MM.1S (cell line): ENCODE data around the gene CST8.

ENCODE experiments used
- DNase-seq: peaks from one replicate; pipeline ENCODE4 v3.0.0-alpha.2; 2015
- H2AFZ ChIP-seq: fragments of 300-600 bp; sonication (generic); 2 replicates; pipeline ENCODE4 v1.6.0; 2016; ENCODE audit warnings: antibody characterized with exemption, low read length
- H3F3A ChIP-seq: fragments of 300-600 bp; sonication (generic); 2 replicates; pipeline ENCODE4 v1.6.1; 2016; ENCODE audit warnings: mild to moderate bottlenecking, antibody characterized with exemption, low read length, moderate library complexity, mixed read lengths; ENCODE audit not compliant: insufficient read depth
- H3K27ac ChIP-seq: fragments of 300-600 bp; sonication (generic); 2 replicates; pipeline ENCODE4 v1.5.1; 2016; ENCODE audit warnings: mild to moderate bottlenecking, low read length
- H3K27me3 ChIP-seq: fragments of 300-600 bp; sonication (generic); replicated peaks from 2 replicates; pipeline ENCODE4 v1.6.0; 2016; ENCODE audit warnings: low read length; ENCODE audit not compliant: insufficient read depth
- H3K36me3 ChIP-seq: fragments of 300-600 bp; sonication (generic); replicated peaks from 2 replicates; pipeline ENCODE4 v1.6.1; 2016; ENCODE audit warnings: mild to moderate bottlenecking, low read length, mixed read lengths; ENCODE audit not compliant: insufficient read depth
- H3K4me1 ChIP-seq: fragments of 300-600 bp; sonication (generic); 2 replicates; pipeline ENCODE4 v1.6.1; 2016; ENCODE audit warnings: low read length, mixed read lengths
- H3K4me2 ChIP-seq: fragments of 300-600 bp; sonication (generic); 2 replicates; pipeline ENCODE4 v1.6.0; 2016; ENCODE audit warnings: low read depth, low read length
- H3K4me3 ChIP-seq: fragments of 300-600 bp; sonication (generic); 2 replicates; pipeline ENCODE4 v1.5.1; 2016; ENCODE audit warnings: low read length, mixed read lengths
- H3K79me2 ChIP-seq: fragments of 300-600 bp; sonication (generic); 2 replicates; pipeline ENCODE4 v1.6.1; 2016; ENCODE audit warnings: mixed run types, low read length, mixed read lengths
- H3K9ac ChIP-seq: fragments of 300-600 bp; sonication (generic); 2 replicates; pipeline ENCODE4 v1.6.1; 2016; ENCODE audit warnings: low read length, mixed read lengths
- H3K9me2 ChIP-seq: fragments of 300-600 bp; sonication (generic); replicated peaks from 2 replicates; pipeline ENCODE4 v1.6.1; 2016; ENCODE audit warnings: mild to moderate bottlenecking, low read length, mixed read lengths; ENCODE audit not compliant: insufficient read depth
- H3K9me3 ChIP-seq: fragments of 300-600 bp; sonication (generic); replicated peaks from 2 replicates; pipeline ENCODE4 v1.6.1; 2016; ENCODE audit warnings: mild to moderate bottlenecking, low read length, mixed read lengths; ENCODE audit not compliant: insufficient read depth
- H4K20me1 ChIP-seq: fragments of 300-600 bp; sonication (generic); 2 replicates; pipeline ENCODE4 v1.6.1; 2016; ENCODE audit warnings: mild to moderate bottlenecking, low read length, moderate library complexity, mixed read lengths; ENCODE audit not compliant: insufficient read depth
- EZH2 ChIP-seq: fragments of 300-600 bp; sonication (generic); optimal IDR thresholded peaks from 2 replicates; pipeline ENCODE3; 2017; ENCODE audit warnings: low read depth, mild to moderate bottlenecking, antibody characterized with exemption, low read length, mixed read lengths
- EZH2phosphoT487 ChIP-seq: fragments of 300-600 bp; sonication (generic); IDR thresholded peaks from 2 replicates; pipeline ENCODE4 v1.6.1; 2018; ENCODE audit warnings: antibody characterized with exemption, low read length
- TF ChIP-seq, protein P1 (sequence below): fragments of 300-600 bp; sonication (generic); IDR thresholded peaks from 2 replicates; pipeline ENCODE4 v1.5.1; 2016; ENCODE audit warnings: antibody characterized with exemption, low read length, mixed read lengths

Gene CST8

DNA sequence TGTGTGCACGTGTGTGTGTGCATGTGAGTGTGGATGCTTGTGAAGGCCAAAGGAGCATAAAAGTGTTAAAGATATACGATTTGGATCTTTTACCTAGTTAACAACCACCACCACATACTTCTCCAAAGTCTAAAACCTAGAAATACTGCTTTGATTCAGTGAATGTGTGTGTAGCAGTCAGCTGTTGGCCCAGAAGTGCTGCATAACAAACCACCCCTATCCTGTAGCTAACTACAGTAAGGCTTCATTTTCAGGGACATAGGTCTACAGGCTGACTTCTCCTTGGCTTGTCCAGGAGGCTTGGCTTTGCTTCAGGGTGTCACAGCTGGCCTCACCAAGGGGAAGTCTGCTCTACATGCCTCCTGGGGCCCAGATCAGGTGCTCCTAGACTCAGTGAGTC lies 2.4 kb upstream of the CST8 start:
- Histone ChIP-seq H2AFZ (no peak overlapping the region), H3F3A (no peaks in the 10 kb centered on the region), H3K9me2 (no peaks in the 10 kb centered on the region), H3K4me1 (no peaks in the 10 kb centered on the region), H3K4me2 (no peak overlapping the region), H3K9me3 (no peaks in the 10 kb centered on the region), H3K79me2 (no peaks in the 10 kb centered on the region), H3K27ac (no peak overlapping the region), H3K4me3 (no peak overlapping the region), H3K27me3 (no peaks in the 10 kb centered on the region), H4K20me1 (no peaks in the 10 kb centered on the region), H3K36me3 (no peaks in the 10 kb centered on the region), H3K9ac (no peak overlapping the region)
- TF ChIP-seq EZH2: no peak
- TF ChIP-seq, protein P1, sequence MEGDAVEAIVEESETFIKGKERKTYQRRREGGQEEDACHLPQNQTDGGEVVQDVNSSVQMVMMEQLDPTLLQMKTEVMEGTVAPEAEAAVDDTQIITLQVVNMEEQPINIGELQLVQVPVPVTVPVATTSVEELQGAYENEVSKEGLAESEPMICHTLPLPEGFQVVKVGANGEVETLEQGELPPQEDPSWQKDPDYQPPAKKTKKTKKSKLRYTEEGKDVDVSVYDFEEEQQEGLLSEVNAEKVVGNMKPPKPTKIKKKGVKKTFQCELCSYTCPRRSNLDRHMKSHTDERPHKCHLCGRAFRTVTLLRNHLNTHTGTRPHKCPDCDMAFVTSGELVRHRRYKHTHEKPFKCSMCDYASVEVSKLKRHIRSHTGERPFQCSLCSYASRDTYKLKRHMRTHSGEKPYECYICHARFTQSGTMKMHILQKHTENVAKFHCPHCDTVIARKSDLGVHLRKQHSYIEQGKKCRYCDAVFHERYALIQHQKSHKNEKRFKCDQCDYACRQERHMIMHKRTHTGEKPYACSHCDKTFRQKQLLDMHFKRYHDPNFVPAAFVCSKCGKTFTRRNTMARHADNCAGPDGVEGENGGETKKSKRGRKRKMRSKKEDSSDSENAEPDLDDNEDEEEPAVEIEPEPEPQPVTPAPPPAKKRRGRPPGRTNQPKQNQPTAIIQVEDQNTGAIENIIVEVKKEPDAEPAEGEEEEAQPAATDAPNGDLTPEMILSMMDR: no peak
- TF ChIP-seq EZH2phosphoT487: no peak
- DNase-seq: no peak

DNA sequence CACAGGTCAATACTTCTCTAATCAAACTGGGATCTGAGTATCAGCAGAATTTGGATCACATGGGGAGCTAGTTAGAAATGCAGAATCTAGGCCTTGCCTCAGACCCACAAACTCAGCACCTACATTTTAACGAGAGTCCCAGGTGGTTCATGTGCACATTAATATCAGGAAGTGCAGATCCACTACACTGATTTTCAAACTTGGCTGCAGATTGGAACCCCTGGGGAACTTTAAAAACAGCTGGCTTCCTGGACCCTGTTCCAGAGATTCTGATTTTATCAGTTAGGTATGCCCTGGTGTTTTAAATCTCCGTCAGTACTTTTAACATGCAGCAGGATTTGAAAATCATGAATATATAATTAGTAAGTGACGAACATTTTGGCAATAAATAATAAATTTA lies 1.9 kb upstream of the CST8 start:
- Histone ChIP-seq H3K79me2 (no peaks in the 10 kb centered on the region), H3K9me3 (no peaks in the 10 kb centered on the region), H3K4me1 (no peaks in the 10 kb centered on the region), H3K36me3 (no peaks in the 10 kb centered on the region), H3K9me2 (no peaks in the 10 kb centered on the region), H2AFZ (no peak overlapping the region), H3K4me3 (no peak overlapping the region), H3K9ac (no peak overlapping the region), H3K4me2 (no peak overlapping the region), H3K27me3 (no peaks in the 10 kb centered on the region), H3K27ac (no peak overlapping the region), H4K20me1 (no peaks in the 10 kb centered on the region), H3F3A (no peaks in the 10 kb centered on the region)
- no peak for DNase-seq
- TF ChIP-seq, protein P1: no peak
- TF ChIP-seq EZH2: no peak

DNA sequence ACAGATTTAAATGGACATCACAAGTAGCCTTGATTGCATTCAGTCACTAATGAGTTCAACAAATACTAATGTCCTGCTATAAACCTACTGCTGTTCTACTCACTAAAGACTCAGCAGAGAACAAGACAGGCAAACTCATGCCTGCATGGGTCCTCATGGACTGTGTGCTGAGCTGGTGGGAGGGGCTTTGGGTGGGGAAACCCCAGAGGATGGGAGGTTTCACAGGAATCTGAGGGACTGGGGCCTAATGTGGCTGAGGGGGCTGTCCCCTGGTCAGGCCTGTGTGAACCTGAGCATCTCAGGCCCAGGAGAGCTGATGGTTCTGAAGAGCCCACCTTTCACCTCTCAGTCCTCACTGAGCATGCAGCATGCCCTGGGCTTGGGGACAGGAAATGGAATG lies 1.4 kb downstream of the CST8 start:
- Histone ChIP-seq H3K9me3 (no peaks in the 10 kb centered on the region), H3K4me2 (no peak overlapping the region), H3K4me3 (no peak overlapping the region), H2AFZ (no peak overlapping the region), H3K36me3 (no peaks in the 10 kb centered on the region), H3K27me3 (no peaks in the 10 kb centered on the region), H3K4me1 (no peaks in the 10 kb centered on the region), H3K27ac (no peak overlapping the region), H3K9ac (no peak overlapping the region), H4K20me1 (no peaks in the 10 kb centered on the region), H3K79me2 (no peaks in the 10 kb centered on the region), H3F3A (no peaks in the 10 kb centered on the region), H3K9me2 (no peaks in the 10 kb centered on the region)
- DNase-seq: no peak
- TF ChIP-seq EZH2 (no peak), EZH2phosphoT487 (no peak)
- TF ChIP-seq, protein P1: no peak
